ENCODE measurements around the gene CHMP2A.

The CHMP2A gene

GRCh38 chr19:58561373-58562121 is 6.6 kb upstream of the CHMP2A start:
- in situ Hi-C loops (cut with HindIII; ENCODE audit: low sequenced_read_pairs): no loop called here
- no peak overlapping the region for H3K4me3 ChIP-seq (ENCODE audit: low read depth, low read length)
- no peak for DNase-seq (ENCODE audit: low read depth)
- TF ChIP-seq CTCF (IDR thresholded peaks at IDR 0.05; ENCODE audit: low read depth, low read length, missing control alignments): no peak

- H3K4me3 ChIP-seq (ENCODE audit: low read depth, low read length): no peak overlapping the region
- DNase-seq (ENCODE audit: low read depth): no peak
- in situ Hi-C loops (cut with HindIII; ENCODE audit: low sequenced_read_pairs): no loop called here
- TF ChIP-seq CTCF (IDR thresholded peaks at IDR 0.05; ENCODE audit: low read depth, low read length, missing control alignments): no peak
Measured at GRCh38 chr19:58560921-58561320, 6.0 kb upstream of the CHMP2A start.

- H3K4me3 ChIP-seq (ENCODE audit: low read depth, low read length): peak overlapping the region; percentile 78
- in situ Hi-C loops (cut with HindIII; ENCODE audit: low sequenced_read_pairs): no loop called here
- no peak for DNase-seq (ENCODE audit: low read depth)
- no peak for TF ChIP-seq CTCF (IDR thresholded peaks at IDR 0.05; ENCODE audit: low read depth, low read length, missing control alignments)
Measured at GRCh38 chr19:58560007-58560887, 5.3 kb upstream of the CHMP2A start.

- in situ Hi-C loops (cut with HindIII; ENCODE audit: low sequenced_read_pairs): no loop called here
- peak; percentile 60 for DNase-seq (ENCODE audit: low read depth)
- H3K4me3 ChIP-seq (ENCODE audit: low read depth, low read length): peak overlapping the region; percentile 78
- TF ChIP-seq CTCF (IDR thresholded peaks at IDR 0.05; ENCODE audit: low read depth, low read length, missing control alignments): no peak
Measured at GRCh38 chr19:58559275-58560006, 4.5 kb upstream of the CHMP2A start.

- DNase-seq (ENCODE audit: low read depth): peak; percentile 97
- in situ Hi-C loops (cut with HindIII; ENCODE audit: low sequenced_read_pairs): no loop called here
- peak overlapping the region; percentile 78 for H3K4me3 ChIP-seq (ENCODE audit: low read depth, low read length)
- TF ChIP-seq CTCF (IDR thresholded peaks at IDR 0.05; ENCODE audit: low read depth, low read length, missing control alignments): no peak
Measured at GRCh38 chr19:58558623-58559274, 3.8 kb upstream of the CHMP2A start.
